ENCODE data around the gene PTCH1. TPM values are rescaled to one million over a fixed set of nuclear protein-coding genes. Genes with fewer than 3 reads are reported as not detected.

PTCH1 gene
- total and polyA plus RNA-seq, 4 donors, result 1.2 to 5.0 (median 2.1) TPM

DNA sequence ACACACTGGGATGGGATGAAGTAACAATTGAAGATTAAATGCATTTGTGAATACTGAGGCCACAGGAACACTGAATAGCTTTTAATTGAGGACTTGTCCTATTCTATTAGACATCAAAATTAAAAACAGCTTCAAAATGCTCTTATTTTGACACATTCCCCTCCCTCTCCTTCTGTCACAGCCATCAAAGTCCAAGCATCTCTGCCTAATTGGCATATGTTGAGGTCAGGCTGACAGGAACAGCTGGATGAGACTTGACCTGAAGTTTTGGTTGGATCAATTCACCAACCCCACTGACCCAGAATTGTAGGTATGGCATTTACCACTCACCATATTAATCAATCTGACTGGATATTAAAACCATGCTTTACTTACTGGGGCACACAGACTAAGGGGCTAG, 96.3 kb downstream of the PTCH1 start:
- Histone ChIP-seq H3K9me3 (ENCODE audit: control insufficient read depth in 4 of 4, low read length in 3 of 4) (peaks cover 4 to 9% (median 9%) of the 10 kb centered on the region in 4 donors), H3K4me3 (ENCODE audit: low read depth in 1 of 3, low read length in 3 of 3) (no peak overlapping the region), H3K9ac (ENCODE audit: low read depth in 1 of 2, low read length in 2 of 2) (no peak overlapping the region), H3K27ac (ENCODE audit: low read depth in 1 of 2, low read length in 2 of 2) (no peak overlapping the region), H3K36me3 (ENCODE audit: control insufficient read depth in 4 of 4, insufficient read depth in 3 of 4, low read depth in 1 of 4, low read length in 3 of 4) (peaks cover 0 to 6% (median 3%) of the 10 kb centered on the region in 4 donors), H3K27me3 (ENCODE audit: control insufficient read depth in 4 of 4, insufficient read depth in 4 of 4, low read length in 3 of 4) (no peaks in the 10 kb centered on the region), H3K4me1 (ENCODE audit: control insufficient read depth in 4 of 4, insufficient read depth in 4 of 4, low read length in 3 of 4) (peaks cover 0 to 3% (median under 1%) of the 10 kb centered on the region in 4 donors)
- TF ChIP-seq, protein P1, sequence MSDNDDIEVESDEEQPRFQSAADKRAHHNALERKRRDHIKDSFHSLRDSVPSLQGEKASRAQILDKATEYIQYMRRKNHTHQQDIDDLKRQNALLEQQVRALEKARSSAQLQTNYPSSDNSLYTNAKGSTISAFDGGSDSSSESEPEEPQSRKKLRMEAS (IDR thresholded peaks at IDR 0.05), result no peak
- TF ChIP-seq YY1 (IDR thresholded peaks at IDR 0.05) (no peak), FOXA1 (IDR thresholded peaks at IDR 0.05) (no peak), JUND (IDR thresholded peaks at IDR 0.05) (no peak), FOXA2 (IDR thresholded peaks at IDR 0.05) (no peak), HNF4G (IDR thresholded peaks at IDR 0.05) (no peak), EGR1 (IDR thresholded peaks at IDR 0.05; ENCODE audit: low read depth in 2 of 2) (no peak), GABPA (IDR thresholded peaks at IDR 0.05 in 1 of 2, conservative IDR thresholded peaks at IDR 0.05 in 1 of 2) (no peak), SP1 (IDR thresholded peaks at IDR 0.05) (no peak), NR2F2 (IDR thresholded peaks at IDR 0.05) (no peak), RAD21 (IDR thresholded peaks at IDR 0.05) (no peak), TAF1 (conservative IDR thresholded peaks at IDR 0.05) (no peak), CTCF (IDR thresholded peaks at IDR 0.05; ENCODE audit: low read depth, low read length, missing input control) (no peak), HNF4A (conservative IDR thresholded peaks at IDR 0.05) (no peak), RXRA (IDR thresholded peaks at IDR 0.05) (no peak)
- TF ChIP-seq, protein P2, sequence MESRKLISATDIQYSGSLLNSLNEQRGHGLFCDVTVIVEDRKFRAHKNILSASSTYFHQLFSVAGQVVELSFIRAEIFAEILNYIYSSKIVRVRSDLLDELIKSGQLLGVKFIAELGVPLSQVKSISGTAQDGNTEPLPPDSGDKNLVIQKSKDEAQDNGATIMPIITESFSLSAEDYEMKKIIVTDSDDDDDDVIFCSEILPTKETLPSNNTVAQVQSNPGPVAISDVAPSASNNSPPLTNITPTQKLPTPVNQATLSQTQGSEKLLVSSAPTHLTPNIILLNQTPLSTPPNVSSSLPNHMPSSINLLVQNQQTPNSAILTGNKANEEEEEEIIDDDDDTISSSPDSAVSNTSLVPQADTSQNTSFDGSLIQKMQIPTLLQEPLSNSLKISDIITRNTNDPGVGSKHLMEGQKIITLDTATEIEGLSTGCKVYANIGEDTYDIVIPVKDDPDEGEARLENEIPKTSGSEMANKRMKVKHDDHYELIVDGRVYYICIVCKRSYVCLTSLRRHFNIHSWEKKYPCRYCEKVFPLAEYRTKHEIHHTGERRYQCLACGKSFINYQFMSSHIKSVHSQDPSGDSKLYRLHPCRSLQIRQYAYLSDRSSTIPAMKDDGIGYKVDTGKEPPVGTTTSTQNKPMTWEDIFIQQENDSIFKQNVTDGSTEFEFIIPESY (IDR thresholded peaks at IDR 0.05), result no peak
- TF ChIP-seq, protein P3, sequence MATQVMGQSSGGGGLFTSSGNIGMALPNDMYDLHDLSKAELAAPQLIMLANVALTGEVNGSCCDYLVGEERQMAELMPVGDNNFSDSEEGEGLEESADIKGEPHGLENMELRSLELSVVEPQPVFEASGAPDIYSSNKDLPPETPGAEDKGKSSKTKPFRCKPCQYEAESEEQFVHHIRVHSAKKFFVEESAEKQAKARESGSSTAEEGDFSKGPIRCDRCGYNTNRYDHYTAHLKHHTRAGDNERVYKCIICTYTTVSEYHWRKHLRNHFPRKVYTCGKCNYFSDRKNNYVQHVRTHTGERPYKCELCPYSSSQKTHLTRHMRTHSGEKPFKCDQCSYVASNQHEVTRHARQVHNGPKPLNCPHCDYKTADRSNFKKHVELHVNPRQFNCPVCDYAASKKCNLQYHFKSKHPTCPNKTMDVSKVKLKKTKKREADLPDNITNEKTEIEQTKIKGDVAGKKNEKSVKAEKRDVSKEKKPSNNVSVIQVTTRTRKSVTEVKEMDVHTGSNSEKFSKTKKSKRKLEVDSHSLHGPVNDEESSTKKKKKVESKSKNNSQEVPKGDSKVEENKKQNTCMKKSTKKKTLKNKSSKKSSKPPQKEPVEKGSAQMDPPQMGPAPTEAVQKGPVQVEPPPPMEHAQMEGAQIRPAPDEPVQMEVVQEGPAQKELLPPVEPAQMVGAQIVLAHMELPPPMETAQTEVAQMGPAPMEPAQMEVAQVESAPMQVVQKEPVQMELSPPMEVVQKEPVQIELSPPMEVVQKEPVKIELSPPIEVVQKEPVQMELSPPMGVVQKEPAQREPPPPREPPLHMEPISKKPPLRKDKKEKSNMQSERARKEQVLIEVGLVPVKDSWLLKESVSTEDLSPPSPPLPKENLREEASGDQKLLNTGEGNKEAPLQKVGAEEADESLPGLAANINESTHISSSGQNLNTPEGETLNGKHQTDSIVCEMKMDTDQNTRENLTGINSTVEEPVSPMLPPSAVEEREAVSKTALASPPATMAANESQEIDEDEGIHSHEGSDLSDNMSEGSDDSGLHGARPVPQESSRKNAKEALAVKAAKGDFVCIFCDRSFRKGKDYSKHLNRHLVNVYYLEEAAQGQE (IDR thresholded peaks at IDR 0.05), result no peak
- TF ChIP-seq, protein P4, sequence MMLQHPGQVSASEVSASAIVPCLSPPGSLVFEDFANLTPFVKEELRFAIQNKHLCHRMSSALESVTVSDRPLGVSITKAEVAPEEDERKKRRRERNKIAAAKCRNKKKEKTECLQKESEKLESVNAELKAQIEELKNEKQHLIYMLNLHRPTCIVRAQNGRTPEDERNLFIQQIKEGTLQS (IDR thresholded peaks at IDR 0.05), result no peak
- DNase-seq (ENCODE audit: low spot score), result no peak
